Measurements from ENCODE around the gene TTC28.

DNA sequence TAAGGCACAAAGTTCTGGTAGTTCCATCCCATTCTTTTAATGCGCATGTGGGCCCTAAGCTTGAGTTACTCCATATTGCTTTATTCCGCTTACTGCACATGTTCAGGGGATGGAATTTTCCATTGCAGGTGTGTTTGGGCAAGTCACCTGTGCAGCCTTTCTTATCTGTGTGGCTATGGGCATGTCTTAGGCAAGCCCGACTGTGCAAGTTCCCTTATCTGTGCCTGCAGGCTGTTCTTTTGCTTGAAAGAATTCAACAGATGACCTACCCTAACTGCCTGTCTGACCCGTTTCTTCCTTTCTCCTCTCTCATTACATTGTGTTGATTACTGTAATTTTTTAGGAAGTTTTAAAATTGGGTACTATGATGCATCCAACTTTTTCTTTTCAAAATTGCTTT is 363.6 kb downstream of the TTC28 start:
- no peak for TF ChIP-seq ZNF701 (tag by site-specific recombination; IDR thresholded peaks at IDR 0.05)
- TF ChIP-seq, protein P1, sequence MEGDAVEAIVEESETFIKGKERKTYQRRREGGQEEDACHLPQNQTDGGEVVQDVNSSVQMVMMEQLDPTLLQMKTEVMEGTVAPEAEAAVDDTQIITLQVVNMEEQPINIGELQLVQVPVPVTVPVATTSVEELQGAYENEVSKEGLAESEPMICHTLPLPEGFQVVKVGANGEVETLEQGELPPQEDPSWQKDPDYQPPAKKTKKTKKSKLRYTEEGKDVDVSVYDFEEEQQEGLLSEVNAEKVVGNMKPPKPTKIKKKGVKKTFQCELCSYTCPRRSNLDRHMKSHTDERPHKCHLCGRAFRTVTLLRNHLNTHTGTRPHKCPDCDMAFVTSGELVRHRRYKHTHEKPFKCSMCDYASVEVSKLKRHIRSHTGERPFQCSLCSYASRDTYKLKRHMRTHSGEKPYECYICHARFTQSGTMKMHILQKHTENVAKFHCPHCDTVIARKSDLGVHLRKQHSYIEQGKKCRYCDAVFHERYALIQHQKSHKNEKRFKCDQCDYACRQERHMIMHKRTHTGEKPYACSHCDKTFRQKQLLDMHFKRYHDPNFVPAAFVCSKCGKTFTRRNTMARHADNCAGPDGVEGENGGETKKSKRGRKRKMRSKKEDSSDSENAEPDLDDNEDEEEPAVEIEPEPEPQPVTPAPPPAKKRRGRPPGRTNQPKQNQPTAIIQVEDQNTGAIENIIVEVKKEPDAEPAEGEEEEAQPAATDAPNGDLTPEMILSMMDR (tag by site-specific recombination; IDR thresholded peaks at IDR 0.05) = no peak

Measured in HEK293 (cell line).